Activated CD4-positive, alpha-beta T cell treated with anti-CD3 and anti-CD28 coated beads, Interleukin-2, Interleukin-4, amounts not matched to agents 100 ng/mL and 50 ng/mL, durations not matched to agents 16 hours and 8 hours (primary cell): ENCODE measurements around the gene FEV.
"Not testable (repeated sequence)": the region's sequence is repeated elsewhere in the genome, so short reads cannot be mapped to it uniquely, and the experiment has no call there.

Experiments used
- DNase-seq: peaks from one replicate; pipeline ENCODE4 v3.0.0-alpha.2; 2020; ENCODE audit warnings: low spot score

The FEV gene

GRCh38 chr2:218975060-218975777, 9.8 kb downstream of the FEV start:
- DNase-seq = no peak

GRCh38 chr2:218970894-218971293, 14.1 kb downstream of the FEV start:
- DNase-seq = no peak

- no peak for DNase-seq
Measured at GRCh38 chr2:218964041-218964771, 20.8 kb downstream of the FEV start.

GRCh38 chr2:218963601-218964000, 21.4 kb downstream of the FEV start:
- DNase-seq = no peak

- DNase-seq = peak; percentile 27
Measured at GRCh38 chr2:218962859-218963492, 22.0 kb downstream of the FEV start.

GRCh38 chr2:218961651-218962570, 23.1 kb downstream of the FEV start:
- no peak for DNase-seq

GRCh38 chr2:218961229-218961628, 23.8 kb downstream of the FEV start:
- DNase-seq = no peak

GRCh38 chr2:218960309-218961165, 24.4 kb downstream of the FEV start:
- DNase-seq = no peak

GRCh38 chr2:218959761-218960308, 25.1 kb downstream of the FEV start:
- no peak for DNase-seq

GRCh38 chr2:218959141-218959731, 25.7 kb downstream of the FEV start, which contains the start of gene CDK5R2:
Gene CDK5R2 (plus strand): TSS chr2:218959666. CDS start chr2:218959821, 155 bp downstream.
- peak; percentile 88 for DNase-seq

- no peak for DNase-seq
Measured at GRCh38 chr2:218958276-218958675, 26.7 kb downstream of the FEV start.

- no peak for DNase-seq
Measured at GRCh38 chr2:218957671-218958070, 27.3 kb downstream of the FEV start.

- no peak for DNase-seq
Measured at GRCh38 chr2:218956039-218956438, 28.9 kb downstream of the FEV start.

GRCh38 chr2:218954541-218955300, 30.3 kb downstream of the FEV start:
- DNase-seq = no peak

- no peak for DNase-seq
Measured at GRCh38 chr2:218953366-218953954, 31.5 kb downstream of the FEV start.

- DNase-seq = no peak
Measured at GRCh38 chr2:218952160-218952559, 32.8 kb downstream of the FEV start.

- DNase-seq = no peak
Measured at GRCh38 chr2:218946621-218947020, 38.4 kb downstream of the FEV start.

- DNase-seq = no peak
Measured at GRCh38 chr2:218944759-218945404, 40.1 kb downstream of the FEV start.

- DNase-seq = not testable (repeated sequence)
Measured at GRCh38 chr2:218931751-218932150, 53.2 kb downstream of the FEV start.
